ENCODE data around the gene SH3PXD2A.

- TF ChIP-seq, protein P1, sequence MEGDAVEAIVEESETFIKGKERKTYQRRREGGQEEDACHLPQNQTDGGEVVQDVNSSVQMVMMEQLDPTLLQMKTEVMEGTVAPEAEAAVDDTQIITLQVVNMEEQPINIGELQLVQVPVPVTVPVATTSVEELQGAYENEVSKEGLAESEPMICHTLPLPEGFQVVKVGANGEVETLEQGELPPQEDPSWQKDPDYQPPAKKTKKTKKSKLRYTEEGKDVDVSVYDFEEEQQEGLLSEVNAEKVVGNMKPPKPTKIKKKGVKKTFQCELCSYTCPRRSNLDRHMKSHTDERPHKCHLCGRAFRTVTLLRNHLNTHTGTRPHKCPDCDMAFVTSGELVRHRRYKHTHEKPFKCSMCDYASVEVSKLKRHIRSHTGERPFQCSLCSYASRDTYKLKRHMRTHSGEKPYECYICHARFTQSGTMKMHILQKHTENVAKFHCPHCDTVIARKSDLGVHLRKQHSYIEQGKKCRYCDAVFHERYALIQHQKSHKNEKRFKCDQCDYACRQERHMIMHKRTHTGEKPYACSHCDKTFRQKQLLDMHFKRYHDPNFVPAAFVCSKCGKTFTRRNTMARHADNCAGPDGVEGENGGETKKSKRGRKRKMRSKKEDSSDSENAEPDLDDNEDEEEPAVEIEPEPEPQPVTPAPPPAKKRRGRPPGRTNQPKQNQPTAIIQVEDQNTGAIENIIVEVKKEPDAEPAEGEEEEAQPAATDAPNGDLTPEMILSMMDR (conservative IDR thresholded peaks at IDR 0.05; ENCODE audit: low read depth, low read length), result no peak
- TF ChIP-seq EZH2 (IDR thresholded peaks at IDR 0.05; ENCODE audit: borderline replicate concordance, low read depth, low read length, poor library complexity, severe bottlenecking), result no peak
Observed at GRCh38 chr10:103671126-103671895, 184.1 kb downstream of the SH3PXD2A start.
